ENCODE measurements around the gene ARMC3.

DNA sequence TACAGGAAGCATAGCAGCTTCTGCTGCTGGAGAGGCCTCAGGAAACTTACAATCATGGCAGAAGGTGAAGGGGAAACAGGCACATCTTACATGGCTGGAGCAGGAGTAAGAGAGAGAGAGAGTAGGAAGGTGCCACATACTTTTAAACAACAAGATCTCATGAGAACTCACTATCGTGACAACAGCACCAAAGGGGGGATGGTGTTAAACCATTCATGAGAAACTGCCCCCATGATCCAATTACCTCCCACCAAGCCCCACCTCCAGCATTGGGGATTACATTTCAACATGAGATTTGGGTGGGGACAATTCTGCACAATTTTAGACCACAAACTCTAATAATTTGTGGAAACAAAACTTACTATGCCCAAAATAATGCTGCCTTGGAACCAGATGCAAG is 16.8 kb upstream of the ARMC3 start:
- TF ChIP-seq, protein P1, sequence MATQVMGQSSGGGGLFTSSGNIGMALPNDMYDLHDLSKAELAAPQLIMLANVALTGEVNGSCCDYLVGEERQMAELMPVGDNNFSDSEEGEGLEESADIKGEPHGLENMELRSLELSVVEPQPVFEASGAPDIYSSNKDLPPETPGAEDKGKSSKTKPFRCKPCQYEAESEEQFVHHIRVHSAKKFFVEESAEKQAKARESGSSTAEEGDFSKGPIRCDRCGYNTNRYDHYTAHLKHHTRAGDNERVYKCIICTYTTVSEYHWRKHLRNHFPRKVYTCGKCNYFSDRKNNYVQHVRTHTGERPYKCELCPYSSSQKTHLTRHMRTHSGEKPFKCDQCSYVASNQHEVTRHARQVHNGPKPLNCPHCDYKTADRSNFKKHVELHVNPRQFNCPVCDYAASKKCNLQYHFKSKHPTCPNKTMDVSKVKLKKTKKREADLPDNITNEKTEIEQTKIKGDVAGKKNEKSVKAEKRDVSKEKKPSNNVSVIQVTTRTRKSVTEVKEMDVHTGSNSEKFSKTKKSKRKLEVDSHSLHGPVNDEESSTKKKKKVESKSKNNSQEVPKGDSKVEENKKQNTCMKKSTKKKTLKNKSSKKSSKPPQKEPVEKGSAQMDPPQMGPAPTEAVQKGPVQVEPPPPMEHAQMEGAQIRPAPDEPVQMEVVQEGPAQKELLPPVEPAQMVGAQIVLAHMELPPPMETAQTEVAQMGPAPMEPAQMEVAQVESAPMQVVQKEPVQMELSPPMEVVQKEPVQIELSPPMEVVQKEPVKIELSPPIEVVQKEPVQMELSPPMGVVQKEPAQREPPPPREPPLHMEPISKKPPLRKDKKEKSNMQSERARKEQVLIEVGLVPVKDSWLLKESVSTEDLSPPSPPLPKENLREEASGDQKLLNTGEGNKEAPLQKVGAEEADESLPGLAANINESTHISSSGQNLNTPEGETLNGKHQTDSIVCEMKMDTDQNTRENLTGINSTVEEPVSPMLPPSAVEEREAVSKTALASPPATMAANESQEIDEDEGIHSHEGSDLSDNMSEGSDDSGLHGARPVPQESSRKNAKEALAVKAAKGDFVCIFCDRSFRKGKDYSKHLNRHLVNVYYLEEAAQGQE (IDR thresholded peaks at IDR 0.05; ENCODE audit: borderline replicate concordance) = no peak
- TF ChIP-seq, protein P1 (CRISPR knock-in tag; IDR thresholded peaks at IDR 0.05; ENCODE audit: low read depth) = no peak
- TF ChIP-seq, protein P2, sequence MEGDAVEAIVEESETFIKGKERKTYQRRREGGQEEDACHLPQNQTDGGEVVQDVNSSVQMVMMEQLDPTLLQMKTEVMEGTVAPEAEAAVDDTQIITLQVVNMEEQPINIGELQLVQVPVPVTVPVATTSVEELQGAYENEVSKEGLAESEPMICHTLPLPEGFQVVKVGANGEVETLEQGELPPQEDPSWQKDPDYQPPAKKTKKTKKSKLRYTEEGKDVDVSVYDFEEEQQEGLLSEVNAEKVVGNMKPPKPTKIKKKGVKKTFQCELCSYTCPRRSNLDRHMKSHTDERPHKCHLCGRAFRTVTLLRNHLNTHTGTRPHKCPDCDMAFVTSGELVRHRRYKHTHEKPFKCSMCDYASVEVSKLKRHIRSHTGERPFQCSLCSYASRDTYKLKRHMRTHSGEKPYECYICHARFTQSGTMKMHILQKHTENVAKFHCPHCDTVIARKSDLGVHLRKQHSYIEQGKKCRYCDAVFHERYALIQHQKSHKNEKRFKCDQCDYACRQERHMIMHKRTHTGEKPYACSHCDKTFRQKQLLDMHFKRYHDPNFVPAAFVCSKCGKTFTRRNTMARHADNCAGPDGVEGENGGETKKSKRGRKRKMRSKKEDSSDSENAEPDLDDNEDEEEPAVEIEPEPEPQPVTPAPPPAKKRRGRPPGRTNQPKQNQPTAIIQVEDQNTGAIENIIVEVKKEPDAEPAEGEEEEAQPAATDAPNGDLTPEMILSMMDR (IDR thresholded peaks at IDR 0.05 in 2 of 3, conservative IDR thresholded peaks at IDR 0.05 in 1 of 3; ENCODE audit: insufficient read depth in 2 of 3, low read depth in 1 of 3, low read length in 3 of 3) = no peak

All from K562 (cell line).